Left ventricle myocardium inferior (tissue), 1 donor: ENCODE measurements around the gene REM2. TPM values are rescaled to one million over a fixed set of nuclear protein-coding genes. Genes with fewer than 3 reads are reported as not detected.

ENCODE experiments used
- DNase-seq: peaks from one replicate; pipeline ENCODE4 v3.0.0-alpha.2; 2020
- H3K27ac ChIP-seq: fragments of 200-600 bp; replicated peaks from 2 replicates; pipeline ENCODE4 v1.8.0; 2021
- H3K27me3 ChIP-seq: fragments of 200-600 bp; 2 replicates; pipeline ENCODE4 v1.8.0; 2021; ENCODE audit warnings: low read depth
- H3K36me3 ChIP-seq: fragments of 200-600 bp; 2 replicates; pipeline ENCODE4 v1.8.0; 2021
- H3K4me1 ChIP-seq: fragments of 200-600 bp; 2 replicates; pipeline ENCODE4 v1.8.0; 2021
- H3K4me3 ChIP-seq: fragments of 200-600 bp; 2 replicates; pipeline ENCODE4 v1.8.0; 2021; ENCODE audit warnings: mild to moderate bottlenecking, moderate library complexity
- H3K9me3 ChIP-seq: fragments of 200-600 bp; replicated peaks from 2 replicates; pipeline ENCODE4 v1.8.0; 2021
- CTCF ChIP-seq: fragments of 200-600 bp; IDR thresholded peaks from 2 replicates; pipeline ENCODE4 v1.8.0; 2021; ENCODE audit warnings: antibody characterized with exemption, mild to moderate bottlenecking, borderline replicate concordance
- intact Hi-C: fragments of 100-400 bp; cut with micrococcal nuclease; formaldehyde crosslinking; loops from one replicate; pipeline ENCODE4 v1.11.0; 2022
- total RNA-seq: library from RNA; stranded (reverse); fragmentation: NEBNext Ultra II Directional; extraction: Animal tissue kit (Norgen Biotek cat#: 25700); gene quantifications from one replicate; pipeline ENCODE4 v1.2.1, GENCODE V29; 2021
- donor health status: DM: no; HTN: yes; CAD: no; lungs with severe emphysema.

REM2 gene
- total RNA-seq, 1 donor from 2014 or later, result not detected

- Histone ChIP-seq H3K4me1 (peaks cover 33% of the 10 kb centered on the region), H3K9me3 (no peaks in the 10 kb centered on the region), H3K27ac (no peak overlapping the region), H3K36me3 (peaks cover 62% of the 10 kb centered on the region), H3K27me3 (no peaks in the 10 kb centered on the region), H3K4me3 (no peak overlapping the region)
- intact Hi-C loops, result no loop called here
- DNase-seq, result no peak
- TF ChIP-seq CTCF, result no peak
Measured at GRCh38 chr14:22925513-22925912, 42.5 kb downstream of the REM2 start.

GRCh38 chr14:22926316-22926715 lies 43.3 kb downstream of the REM2 start:
- Histone ChIP-seq H3K27me3 (no peaks in the 10 kb centered on the region), H3K9me3 (no peaks in the 10 kb centered on the region), H3K4me3 (no peak overlapping the region), H3K27ac (no peak overlapping the region), H3K4me1 (peaks cover 26% of the 10 kb centered on the region), H3K36me3 (peaks cover 56% of the 10 kb centered on the region)
- intact Hi-C loops, result no loop called here
- no peak for DNase-seq
- no peak for TF ChIP-seq CTCF

GRCh38 chr14:22928237-22929103 lies 45.4 kb downstream of the REM2 start:
- intact Hi-C loops, result no loop called here
- DNase-seq, result no peak
- Histone ChIP-seq H3K4me1 (peaks cover 25% of the 10 kb centered on the region), H3K27ac (peak overlapping the region; percentile 90), H3K27me3 (no peaks in the 10 kb centered on the region), H3K9me3 (no peaks in the 10 kb centered on the region), H3K36me3 (peaks cover 38% of the 10 kb centered on the region), H3K4me3 (peak overlapping the region; percentile 97)
- TF ChIP-seq CTCF, result no peak

- H3K36me3 ChIP-seq, result peaks cover 29% of the 10 kb centered on the region
- intact Hi-C loops, result no loop called here
- peaks cover 25% of the 10 kb centered on the region for H3K4me1 ChIP-seq
- no peak for TF ChIP-seq CTCF
- DNase-seq, result peak; percentile 99
- no peaks in the 10 kb centered on the region for H3K27me3 ChIP-seq
- H3K27ac ChIP-seq, result peak within 1 kb of the TSS; percentile 90
- H3K4me3 ChIP-seq, result peak within 1 kb of the TSS; percentile 97
- H3K9me3 ChIP-seq, result no peaks in the 10 kb centered on the region
Measured at GRCh38 chr14:22929104-22929960, 46.3 kb downstream of the REM2 start, which contains the start of gene PRMT5. PRMT5 (minus strand) TSS chr14:22929376; CDS start chr14:22929361, 15 bp downstream.

- Histone ChIP-seq H3K4me1 (peaks cover 25% of the 10 kb centered on the region), H3K9me3 (no peaks in the 10 kb centered on the region), H3K4me3 (peak overlapping the region; percentile 97), H3K27ac (peak overlapping the region; percentile 90), H3K27me3 (no peaks in the 10 kb centered on the region), H3K36me3 (peaks cover 23% of the 10 kb centered on the region)
- no peak for DNase-seq
- TF ChIP-seq CTCF, result no peak
- intact Hi-C loops, result no loop called here
Measured at GRCh38 chr14:22929961-22930364, 46.9 kb downstream of the REM2 start.
